ENCODE measurements around the gene MAGEC3.

The MAGEC3 gene

DNA sequence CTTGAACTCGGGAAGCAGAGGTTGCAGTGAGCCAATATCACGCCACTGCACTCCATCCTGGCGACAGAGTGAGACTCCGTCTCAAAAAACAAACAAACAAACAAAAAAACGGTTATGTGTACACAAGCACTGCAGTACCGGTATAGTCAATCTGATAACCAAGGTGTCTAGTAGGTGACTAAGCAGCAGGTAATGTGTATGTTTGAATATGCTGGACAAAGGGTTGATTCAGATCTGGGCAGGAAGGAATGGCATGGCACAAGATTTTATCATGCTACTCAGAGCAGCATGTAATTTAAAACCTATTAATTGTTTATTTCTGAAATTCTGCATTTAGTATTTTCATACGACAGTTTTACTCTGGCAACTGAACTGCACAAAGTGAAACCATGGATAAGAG lies 107.3 kb downstream of the MAGEC3 start:
- in situ Hi-C loops (cut with MboI; ENCODE audit: low sequenced_read_pairs) = no loop called here

DNA sequence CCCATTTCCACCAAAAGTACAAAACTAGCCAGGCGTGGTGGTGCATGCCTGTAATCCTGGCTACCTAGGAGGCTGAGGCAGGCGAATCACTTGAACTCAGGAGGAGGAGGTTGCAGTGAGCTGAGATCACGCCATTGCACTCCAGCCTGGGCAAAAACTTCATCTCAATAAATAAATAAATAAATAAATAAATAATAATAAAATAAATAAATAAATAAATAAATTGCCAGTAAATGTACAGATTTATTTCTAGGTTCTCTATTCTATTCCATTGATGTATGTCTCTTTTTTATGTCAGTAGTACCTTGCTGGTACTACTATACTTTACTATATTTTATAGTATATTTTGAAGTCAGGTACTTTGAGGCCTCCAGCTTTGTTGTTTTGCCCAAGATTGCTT lies 109.2 kb downstream of the MAGEC3 start:
- in situ Hi-C loops (cut with MboI; ENCODE audit: low sequenced_read_pairs) = no loop called here

All from hTERT RPE-1 (cell line).